GM10266 (cell line): ENCODE data around the gene RREB1.

Source experiments
- DNase-seq: peaks from one replicate; pipeline ENCODE4 v3.0.0; 2012; ENCODE audit errors: extremely low spot score
- TF ChIP-seq, protein P1 (sequence below): IDR thresholded peaks from 2 replicates; pipeline ENCODE4 v1.5.1; 2012; ENCODE audit warnings: mild to moderate bottlenecking, low read depth; ENCODE audit not compliant: control insufficient read depth, insufficient read depth; ENCODE audit errors: missing control alignments

RREB1 gene

DNA sequence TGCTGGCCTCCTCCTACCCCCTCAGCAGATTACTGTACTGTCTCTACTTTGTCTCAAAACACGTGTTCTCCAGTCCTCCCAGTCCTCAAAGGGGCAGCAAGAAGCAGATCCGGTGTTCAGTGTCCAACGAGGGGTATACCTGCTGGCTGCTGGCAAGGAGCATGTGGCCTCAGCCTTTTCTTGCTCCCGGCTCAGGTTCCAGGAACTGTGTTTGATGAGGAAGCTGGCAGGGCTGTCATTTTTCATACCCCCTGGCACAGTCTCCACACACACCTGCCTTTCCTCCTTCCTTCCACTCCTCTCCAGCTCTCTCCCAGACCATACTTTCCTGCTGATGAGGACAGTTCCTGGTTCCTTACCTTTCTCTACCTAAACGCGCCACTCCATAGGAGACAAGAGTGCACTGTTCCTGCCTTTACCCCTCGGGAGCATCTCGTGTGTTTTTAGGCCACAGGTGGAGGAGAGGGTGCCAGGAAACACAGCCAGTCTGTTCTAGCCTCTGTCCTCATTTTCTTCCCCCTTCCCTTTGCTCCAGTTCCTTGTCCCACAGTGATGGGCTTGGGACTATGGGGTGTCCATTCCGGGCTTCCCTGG is 128.0 kb downstream of the RREB1 start:
- TF ChIP-seq, protein P1, sequence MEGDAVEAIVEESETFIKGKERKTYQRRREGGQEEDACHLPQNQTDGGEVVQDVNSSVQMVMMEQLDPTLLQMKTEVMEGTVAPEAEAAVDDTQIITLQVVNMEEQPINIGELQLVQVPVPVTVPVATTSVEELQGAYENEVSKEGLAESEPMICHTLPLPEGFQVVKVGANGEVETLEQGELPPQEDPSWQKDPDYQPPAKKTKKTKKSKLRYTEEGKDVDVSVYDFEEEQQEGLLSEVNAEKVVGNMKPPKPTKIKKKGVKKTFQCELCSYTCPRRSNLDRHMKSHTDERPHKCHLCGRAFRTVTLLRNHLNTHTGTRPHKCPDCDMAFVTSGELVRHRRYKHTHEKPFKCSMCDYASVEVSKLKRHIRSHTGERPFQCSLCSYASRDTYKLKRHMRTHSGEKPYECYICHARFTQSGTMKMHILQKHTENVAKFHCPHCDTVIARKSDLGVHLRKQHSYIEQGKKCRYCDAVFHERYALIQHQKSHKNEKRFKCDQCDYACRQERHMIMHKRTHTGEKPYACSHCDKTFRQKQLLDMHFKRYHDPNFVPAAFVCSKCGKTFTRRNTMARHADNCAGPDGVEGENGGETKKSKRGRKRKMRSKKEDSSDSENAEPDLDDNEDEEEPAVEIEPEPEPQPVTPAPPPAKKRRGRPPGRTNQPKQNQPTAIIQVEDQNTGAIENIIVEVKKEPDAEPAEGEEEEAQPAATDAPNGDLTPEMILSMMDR = no peak
- no peak for DNase-seq

DNA sequence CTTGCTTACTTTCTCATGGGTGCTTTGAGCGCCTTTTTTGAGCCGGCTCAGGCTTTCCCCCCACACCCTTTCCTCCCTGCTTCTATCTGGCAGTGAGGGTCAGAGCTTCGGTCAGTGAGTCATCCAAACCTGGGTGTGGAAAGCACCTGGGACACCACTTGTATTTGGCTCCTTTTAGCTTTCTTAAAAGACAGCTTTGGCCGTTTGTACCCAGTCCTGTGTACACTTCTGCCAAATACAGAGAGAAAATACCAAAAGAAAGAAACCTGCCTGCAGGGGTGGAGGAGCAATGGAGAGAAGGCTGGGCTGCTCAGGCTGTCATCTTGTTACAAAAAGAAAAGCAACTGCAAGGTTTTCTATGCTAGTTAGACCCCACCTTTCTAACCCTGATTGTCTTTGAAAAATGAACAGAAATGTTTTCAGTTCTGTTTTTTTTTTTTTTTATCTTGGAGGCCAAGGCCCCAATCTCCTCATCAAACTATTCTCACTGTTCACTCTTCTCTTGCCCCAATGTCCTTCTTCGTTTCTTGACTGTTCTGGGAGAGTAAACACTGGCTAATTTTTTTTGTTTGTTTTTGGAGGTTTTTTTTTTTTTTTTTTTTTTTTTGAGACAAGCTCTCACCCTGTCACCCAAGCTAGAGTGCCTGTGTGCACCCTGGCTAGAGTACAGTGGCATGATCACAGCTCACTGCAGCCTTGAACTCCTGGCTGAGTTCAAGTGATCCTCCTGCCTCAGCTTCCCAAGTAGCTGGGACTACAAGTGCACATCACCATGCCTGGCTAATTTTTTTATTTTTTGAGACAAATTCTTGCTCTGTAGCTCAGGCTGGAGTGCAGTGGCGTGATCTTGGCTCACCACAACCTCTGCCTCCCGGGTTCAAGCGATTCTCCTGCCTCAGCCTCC is 128.8 kb downstream of the RREB1 start:
- TF ChIP-seq, protein P1 = no peak
- peak; percentile 66 for DNase-seq

DNA sequence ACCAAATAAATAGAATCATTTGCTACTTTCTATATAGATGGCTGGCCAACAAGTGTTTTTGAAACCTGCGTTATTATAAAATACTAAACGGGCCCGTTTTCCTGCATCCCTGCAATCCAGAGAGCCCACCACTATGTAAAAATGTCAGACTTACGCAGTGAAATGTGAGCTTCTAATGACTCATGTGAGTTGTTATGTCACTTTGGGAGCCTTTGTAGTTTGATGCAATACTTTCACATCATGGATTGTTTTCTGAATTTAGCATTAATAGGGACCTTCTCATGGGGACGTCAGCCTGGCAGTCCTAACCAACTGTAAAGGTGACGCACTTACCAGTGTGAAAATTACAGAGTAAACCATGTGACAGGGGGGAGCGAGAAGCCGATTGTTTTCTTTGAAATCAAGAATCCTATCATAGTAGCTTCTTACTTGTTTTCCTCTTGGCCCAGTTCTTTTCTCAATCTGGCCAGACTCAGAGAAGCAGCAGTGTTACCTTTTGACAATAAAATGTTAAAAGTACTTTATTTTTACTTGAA is 130.0 kb downstream of the RREB1 start:
- no peak for DNase-seq
- TF ChIP-seq, protein P1 = no peak

DNA sequence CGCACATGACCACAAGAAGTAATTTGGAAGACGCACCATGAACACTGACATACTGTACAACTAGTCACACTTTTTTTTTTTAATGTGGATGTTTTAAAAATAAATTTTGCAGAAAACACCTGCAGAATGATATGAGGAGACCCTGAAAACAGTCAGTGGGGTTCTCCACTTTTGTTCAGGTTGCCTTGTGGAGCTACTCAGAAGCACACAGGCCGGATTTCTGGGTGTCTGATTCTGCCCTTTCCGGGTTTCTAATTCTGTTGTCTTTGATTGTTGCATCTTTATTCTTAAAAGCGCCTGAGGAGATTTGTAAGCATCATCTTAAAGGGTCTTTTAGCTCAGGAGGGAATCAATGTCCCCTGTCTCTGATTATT is 130.8 kb downstream of the RREB1 start:
- TF ChIP-seq, protein P1 = no peak
- no peak for DNase-seq

DNA sequence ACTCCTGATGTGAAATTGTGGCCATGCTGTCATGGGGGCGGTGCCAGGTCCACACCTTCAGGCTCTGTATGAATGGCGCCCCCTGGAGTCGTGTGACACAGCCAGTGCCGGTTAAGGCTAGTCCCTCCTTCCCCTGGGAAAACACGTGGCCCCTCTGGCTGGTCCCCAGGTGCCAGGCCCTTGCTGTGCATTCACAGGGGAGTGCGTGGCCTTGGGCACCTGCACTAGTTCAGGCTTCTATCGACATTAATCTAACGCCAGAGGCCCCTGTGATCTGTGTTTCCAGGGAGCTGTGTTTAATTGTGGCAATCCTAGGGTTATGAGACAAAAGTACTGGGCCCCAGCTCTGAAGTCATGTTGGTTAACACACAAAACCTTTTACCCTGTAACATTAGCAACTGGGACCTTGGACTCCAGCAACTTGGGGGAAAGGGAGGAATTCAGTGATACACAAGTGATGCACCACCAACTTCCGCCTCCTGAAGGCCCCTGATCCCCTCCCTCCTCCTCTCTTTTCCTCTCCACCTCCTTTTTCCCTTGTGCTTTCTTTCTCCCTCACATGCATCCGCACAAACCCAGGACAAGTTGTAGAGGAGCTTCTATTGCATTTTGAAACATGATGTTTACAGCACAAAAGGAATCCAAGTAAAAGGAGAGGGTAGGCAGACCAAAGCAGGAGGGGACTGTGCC is 131.3 kb downstream of the RREB1 start:
- TF ChIP-seq, protein P1 = peak; percentile 70
- peak; percentile 76 for DNase-seq

DNA sequence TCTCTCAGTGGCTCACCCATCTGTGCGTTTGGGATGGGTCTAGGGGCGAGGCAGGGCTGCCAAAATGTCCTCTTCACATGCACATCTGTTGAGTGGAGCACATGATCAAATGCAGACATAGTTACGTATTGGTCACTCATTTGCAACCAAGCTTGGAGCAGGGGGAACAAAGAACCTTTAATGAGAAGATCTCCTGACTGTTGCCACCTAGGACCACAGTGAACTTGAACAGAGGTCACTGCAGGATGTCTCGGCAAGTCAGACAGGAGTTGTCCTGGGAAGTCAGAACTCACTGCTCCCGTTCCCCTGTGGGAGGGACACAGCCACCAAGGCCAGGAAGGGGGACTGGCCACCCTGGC is 131.8 kb downstream of the RREB1 start:
- no peak for DNase-seq
- TF ChIP-seq, protein P1 = no peak

DNA sequence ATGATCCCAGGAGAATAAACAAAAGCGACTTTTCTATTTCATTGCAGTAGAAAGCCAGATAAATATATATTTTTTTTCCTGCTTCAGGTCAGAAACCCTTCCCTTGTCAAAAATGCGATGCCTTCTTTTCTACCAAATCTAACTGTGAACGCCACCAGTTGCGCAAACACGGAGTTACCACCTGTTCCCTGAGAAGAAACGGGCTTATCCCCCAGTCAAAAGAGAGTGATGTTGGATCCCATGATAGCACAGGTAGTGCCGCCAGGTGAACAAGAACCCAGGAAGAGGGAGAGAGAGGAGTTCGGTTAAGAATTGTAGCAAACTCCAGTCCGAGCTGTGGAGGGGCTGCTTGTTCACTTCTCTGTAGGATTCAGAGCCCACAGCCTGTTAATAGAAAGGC is 132.6 kb downstream of the RREB1 start:
- TF ChIP-seq, protein P1 = no peak
- no peak for DNase-seq
